GM12873 (cell line): ENCODE results near the gene DUSP7.

Experiments
- TF ChIP-seq, protein P1 (sequence below): IDR thresholded peaks from 2 replicates; pipeline ENCODE4 v1.5.1; 2012; ENCODE audit warnings: low read depth, mild to moderate bottlenecking, moderate library complexity, low read length, control low read depth; ENCODE audit not compliant: insufficient read depth; ENCODE audit errors: missing control alignments

DUSP7 gene, protein sequence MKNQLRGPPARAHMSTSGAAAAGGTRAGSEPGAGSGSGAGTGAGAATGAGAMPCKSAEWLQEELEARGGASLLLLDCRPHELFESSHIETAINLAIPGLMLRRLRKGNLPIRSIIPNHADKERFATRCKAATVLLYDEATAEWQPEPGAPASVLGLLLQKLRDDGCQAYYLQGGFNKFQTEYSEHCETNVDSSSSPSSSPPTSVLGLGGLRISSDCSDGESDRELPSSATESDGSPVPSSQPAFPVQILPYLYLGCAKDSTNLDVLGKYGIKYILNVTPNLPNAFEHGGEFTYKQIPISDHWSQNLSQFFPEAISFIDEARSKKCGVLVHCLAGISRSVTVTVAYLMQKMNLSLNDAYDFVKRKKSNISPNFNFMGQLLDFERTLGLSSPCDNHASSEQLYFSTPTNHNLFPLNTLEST

DNA sequence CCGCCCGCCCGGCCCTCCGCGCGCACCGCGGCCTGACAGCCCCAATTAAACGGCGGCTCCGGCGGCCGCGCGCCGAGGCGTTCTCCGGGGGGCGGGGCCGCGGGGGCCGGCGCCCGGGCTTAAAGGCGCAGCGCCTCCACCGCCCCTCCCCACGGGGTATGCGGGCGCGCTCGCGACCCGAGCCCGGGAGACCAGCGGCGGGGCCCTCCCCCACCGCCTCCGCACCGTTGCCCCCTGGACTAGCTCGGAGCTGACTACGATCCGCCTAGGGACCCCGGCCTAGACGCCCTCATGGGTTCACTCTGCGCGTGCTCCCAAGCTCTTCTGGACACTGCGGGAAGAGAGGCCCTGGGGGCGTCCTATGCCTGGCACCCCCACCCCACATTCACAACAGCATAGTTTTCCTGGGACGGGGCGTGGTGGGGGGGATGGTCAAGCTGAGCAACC, at the start of gene DUSP7:
Gene DUSP7, minus strand, starts transcription at position 51 of the 447 bp plus-strand sequence. CDS start 205 bp downstream, outside the sequence.
- TF ChIP-seq, protein P1, sequence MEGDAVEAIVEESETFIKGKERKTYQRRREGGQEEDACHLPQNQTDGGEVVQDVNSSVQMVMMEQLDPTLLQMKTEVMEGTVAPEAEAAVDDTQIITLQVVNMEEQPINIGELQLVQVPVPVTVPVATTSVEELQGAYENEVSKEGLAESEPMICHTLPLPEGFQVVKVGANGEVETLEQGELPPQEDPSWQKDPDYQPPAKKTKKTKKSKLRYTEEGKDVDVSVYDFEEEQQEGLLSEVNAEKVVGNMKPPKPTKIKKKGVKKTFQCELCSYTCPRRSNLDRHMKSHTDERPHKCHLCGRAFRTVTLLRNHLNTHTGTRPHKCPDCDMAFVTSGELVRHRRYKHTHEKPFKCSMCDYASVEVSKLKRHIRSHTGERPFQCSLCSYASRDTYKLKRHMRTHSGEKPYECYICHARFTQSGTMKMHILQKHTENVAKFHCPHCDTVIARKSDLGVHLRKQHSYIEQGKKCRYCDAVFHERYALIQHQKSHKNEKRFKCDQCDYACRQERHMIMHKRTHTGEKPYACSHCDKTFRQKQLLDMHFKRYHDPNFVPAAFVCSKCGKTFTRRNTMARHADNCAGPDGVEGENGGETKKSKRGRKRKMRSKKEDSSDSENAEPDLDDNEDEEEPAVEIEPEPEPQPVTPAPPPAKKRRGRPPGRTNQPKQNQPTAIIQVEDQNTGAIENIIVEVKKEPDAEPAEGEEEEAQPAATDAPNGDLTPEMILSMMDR = no peak

GRCh38 chr3:52104684-52105640, 48.6 kb upstream of the DUSP7 start:
- TF ChIP-seq, protein P1 = no peak

GRCh38 chr3:52102934-52103333, 46.6 kb upstream of the DUSP7 start:
- TF ChIP-seq, protein P1 = no peak

- TF ChIP-seq, protein P1 = no peak
Measured at GRCh38 chr3:52099001-52099401, 42.6 kb upstream of the DUSP7 start.

DNA sequence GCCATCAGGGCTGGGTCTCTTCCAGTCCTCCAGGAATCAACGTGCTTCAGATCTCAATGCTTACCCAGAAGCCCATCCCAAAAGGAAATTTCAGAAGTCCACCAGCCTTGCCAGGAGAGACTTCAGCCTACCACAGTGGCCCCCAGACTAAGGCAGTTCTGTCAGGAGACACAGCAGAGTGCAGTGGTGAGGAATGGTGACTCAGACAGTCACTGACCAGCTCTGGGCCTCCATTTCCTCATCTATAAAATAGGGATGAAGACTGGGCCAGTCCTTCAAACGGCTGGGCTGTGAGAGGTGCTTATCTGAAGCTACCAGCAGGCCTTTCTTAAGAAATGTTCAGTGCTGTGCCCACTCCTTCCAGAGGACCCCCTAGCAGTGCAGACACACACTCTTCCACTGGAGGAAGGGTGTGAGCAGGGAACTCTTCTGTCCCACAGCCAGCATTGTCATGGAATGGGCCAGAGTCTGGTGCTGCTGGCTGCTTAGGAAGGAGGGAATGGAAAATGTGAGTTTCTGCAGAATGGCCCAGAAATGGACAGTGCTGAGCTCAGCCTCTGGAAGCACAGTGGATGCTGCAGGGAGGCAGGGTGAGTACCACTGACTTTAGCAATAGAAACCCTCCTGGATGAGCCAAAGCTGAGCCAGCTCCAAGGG, 41.6 kb upstream of the DUSP7 start:
- TF ChIP-seq, protein P1 = no peak

- TF ChIP-seq, protein P1 = no peak
Measured at GRCh38 chr3:52095990-52096775, 39.8 kb upstream of the DUSP7 start.
